Skin of body (tissue), 2 donors: Measurements from ENCODE around the gene RASGRF1. TPM values are rescaled to one million over a fixed set of nuclear protein-coding genes. Genes with fewer than 3 reads are reported as not detected.
"Not testable (repeated sequence)": the region's sequence is repeated elsewhere in the genome, so short reads cannot be mapped to it uniquely, and the experiment has no call there.

Experiments
- DNase-seq: peaks from one replicate; lab custom pipeline; 2025; lab: John Stamatoyannopoulos, UW
- total RNA-seq: library from RNA; depleted of rRNA; stranded (reverse); fragments of >200 nt; gene quantifications from one replicate; pipeline ENCODE4 v1.2.3, GENCODE V29; 2014

The RASGRF1 gene
- total RNA-seq, 1 donor from 2014 or later = 0.30 TPM

DNA sequence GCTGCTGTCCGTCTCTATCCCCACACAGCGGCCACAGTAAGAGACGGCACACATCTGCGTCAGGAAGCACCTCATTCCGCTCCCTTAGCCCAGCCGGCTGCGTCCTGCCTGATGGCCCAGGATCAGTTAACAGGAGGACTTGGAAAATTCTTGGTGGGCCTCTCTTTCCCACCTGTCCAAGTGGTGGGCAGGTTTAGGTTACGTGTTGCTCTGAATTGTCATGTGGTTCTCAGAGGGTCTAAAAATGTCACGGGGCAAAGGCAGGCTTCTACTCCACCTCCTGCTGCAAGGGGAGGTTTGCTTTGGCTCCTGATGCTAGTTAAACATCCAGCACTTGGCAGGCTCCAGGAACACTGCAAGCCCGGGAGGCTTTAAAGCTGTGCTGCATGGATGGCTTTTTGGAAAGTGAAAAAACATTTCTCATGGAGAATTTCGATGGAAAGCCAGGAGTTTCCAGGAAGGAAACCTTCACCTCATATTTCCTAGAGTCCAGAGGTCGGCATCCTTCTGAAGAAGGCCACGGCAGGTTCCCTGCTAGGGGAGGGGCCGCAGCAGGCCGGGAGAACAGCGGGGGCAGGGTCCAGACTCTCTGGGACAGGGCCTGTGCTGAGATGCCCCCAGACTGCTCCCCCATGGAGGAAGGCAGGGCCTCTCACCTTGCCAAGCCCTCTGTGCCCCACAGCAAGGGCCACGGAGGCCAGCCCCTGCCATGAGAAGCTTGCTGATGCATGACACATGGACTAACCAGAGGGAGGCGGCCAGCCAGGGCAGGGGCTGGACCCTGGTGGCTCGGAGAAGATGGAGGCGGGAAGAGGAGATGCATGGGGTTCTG is 156.5 kb downstream of the RASGRF1 start:
- DNase-seq = peak; percentile 69

- DNase-seq = no peak
Measured at GRCh38 chr15:78933187-78933822, 157.3 kb downstream of the RASGRF1 start.

DNA sequence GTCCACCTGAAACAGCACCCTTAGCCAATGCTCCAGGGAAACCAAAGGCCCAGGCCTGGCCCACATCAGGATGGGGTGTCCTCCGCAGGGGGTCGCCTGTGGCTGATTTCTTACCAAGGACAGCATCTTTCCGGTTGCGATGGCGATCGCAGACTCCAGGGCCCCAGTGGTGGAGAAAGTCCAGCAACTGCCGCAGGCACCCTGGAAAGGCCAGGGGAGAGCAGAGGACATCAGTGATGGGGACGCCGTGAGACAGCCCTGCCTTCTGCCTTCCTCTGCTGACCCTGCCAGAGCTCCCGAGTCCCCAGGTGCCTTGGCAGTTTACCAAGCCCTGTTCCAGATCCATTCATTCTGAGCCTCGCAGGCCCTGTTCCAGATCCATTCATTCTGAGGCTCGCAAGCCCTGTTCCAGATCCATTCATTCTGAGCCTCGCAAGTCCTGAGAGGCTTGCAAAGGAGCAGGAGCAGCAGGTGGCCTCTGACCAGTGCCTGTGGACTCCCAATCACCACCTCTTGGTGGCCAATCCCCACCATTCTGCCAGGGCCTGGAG is 158.2 kb downstream of the RASGRF1 start:
- DNase-seq = no peak

GRCh38 chr15:78931439-78932257 is 158.9 kb downstream of the RASGRF1 start:
- no peak for DNase-seq

DNA sequence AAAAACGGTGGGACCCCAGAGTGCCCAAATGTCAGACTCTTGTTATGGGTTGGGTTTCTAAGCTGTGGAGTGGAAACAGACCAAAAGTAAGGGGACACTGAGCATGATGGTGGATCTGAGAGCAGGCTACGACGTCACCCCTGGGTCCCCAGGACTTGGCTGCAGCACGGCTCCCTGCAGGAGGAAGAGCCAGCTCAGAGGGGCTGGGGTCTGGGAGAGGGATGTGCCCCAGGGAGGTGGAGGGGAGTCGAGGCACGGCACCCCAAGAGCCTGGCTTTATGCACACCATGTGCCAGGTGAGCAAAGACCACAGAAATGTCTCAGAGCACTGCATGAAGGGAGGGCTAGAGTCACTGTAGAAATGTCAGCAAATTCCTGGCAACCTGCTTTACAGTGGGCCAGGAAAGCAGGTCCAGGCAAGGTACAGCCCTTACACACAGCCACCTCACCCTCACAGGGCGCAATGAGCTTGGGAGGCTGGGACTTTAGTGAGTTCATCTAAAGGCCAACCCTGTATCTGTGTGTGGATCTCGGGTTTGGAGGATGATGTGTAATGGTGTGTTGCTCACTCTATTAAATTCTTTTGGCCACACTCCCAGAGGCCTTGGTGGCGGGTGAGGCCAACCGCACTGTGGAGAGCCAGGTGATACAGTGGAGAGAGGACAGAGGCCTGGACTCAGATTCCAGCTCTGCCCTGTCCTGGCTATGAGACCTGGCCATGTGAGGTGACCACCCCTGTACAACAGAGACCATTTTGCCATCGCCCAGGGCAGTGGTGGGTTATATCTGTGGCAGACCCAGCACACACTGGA is 159.8 kb downstream of the RASGRF1 start:
- DNase-seq = no peak

- no peak for DNase-seq
Measured at GRCh38 chr15:78929536-78930264, 160.9 kb downstream of the RASGRF1 start.

- no peak for DNase-seq
Measured at GRCh38 chr15:78928616-78929093, 161.9 kb downstream of the RASGRF1 start.

DNA sequence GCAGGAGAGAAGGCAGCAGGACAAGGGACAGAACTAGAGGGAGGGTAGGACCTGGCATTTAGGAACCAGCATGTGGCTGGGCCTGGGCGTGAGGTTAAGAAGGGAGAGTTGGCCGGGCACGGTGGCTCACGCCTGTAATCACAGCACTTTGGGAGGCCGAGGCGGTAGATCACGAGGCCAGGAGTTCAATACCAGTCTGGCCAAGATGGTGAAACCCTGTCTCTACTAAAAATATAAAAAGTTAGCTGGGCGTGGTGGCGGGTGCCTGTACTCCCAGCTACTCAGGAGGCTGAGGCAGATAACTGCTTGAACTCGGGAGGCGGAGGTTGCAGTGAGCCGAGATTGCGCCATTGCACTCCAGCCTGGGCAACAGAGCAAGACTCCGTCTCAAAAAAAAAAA is 162.4 kb downstream of the RASGRF1 start:
- not testable (repeated sequence) for DNase-seq

DNA sequence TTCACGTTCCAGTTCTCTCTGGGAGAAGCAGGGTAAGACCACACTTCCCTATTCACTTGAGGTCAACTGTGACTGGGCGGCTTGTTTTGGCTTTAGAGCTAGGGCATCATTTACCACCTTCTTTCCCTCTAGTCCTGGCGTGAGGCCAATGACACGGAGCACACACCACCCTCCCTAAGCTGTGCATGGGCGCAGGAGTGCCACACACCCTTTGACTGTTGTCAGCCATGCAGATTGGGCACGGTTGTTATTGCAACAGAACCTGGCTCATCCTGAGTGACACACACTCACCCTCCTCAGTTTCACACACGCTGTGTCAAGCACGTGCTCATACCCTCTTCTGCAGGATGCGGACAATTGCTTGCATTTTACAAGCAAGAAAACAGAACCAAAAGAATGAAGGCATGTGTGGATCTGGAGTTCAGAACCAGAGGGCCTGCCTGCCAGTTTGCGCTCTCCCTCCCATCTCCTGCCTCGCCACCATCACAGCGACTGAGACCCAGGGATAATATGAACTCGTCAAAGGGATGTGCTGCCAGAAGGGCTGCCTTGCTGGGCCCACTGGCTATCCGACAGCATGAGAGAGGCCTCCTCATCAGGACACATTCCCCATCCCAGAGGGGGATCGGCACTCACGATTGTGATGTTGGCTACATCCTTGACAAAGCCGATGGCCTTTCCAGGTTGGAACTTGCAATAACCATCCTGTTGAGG is 163.3 kb downstream of the RASGRF1 start:
- DNase-seq = no peak

DNA sequence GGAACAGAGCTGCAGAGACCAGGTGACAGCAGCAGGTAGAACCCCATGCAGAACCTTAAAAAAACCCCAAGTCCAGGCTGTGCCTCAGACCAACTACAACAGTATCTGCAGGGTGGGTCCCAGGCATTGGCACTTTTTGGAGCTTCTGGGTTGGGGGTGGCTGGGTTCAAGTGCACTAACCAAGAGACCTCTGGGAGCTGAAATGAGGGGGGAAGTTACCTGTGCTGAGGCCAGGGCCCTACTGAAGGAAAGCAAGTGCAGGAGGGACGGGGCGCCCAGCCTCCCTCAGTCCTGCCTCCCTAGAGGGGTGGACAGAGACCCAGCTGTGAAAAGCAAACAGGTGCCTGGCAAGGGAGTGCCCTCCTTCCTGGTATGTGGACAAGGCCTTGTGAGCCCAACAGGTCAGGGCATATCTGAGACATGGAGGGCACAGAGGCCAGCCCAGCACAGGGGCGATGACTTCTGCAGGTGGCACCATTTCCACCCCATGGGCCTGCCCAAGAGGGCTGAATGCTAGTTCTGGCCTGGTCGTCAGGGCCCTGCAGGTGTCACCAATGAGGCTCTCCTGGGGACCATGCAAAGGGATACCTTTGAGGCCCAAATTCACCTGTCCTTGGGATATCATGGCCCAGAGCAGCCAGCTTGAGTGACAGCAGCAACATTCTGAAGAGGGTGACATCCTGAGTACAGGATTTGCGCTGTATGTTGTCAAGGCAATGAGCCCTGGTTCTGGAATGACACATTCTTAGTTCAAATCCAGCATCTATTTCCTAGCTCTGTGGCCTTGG is 164.4 kb downstream of the RASGRF1 start:
- no peak for DNase-seq

DNA sequence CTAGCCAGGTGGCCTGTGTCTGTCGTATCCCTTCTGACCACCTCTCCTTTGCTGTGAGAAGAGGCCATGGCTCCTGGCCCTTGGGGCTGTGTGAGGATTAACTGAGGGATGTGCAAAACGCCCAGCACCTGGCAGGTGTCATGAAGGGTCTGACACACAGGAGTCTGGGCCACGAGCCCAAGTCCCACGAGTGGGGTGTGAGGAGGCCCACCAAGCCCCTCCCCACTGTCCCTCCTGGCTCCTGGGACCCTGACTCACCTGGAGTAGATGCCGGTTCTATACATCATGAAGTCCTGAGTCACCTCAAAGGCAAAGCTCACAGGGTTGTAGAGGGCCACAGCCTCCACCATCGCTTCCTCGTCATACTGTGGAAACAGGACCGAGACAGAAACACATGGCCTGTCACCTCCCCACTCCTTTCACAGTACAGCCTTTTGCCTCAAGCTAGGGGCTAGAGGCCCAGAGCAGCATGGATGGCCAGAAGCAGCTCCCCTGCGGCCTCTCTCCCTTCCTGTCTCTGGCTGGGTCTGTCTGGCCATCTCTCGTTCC is 165.4 kb downstream of the RASGRF1 start:
- no peak for DNase-seq

- DNase-seq = no peak
Measured at GRCh38 chr15:78923480-78924360, 166.9 kb downstream of the RASGRF1 start.

- no peak for DNase-seq
Measured at GRCh38 chr15:78923015-78923414, 167.6 kb downstream of the RASGRF1 start.

GRCh38 chr15:78922527-78922926 is 168.1 kb downstream of the RASGRF1 start:
- peak; percentile 56 for DNase-seq

- no peak for DNase-seq
Measured at GRCh38 chr15:78921940-78922339, 168.6 kb downstream of the RASGRF1 start.

GRCh38 chr15:78921517-78921916 is 169.1 kb downstream of the RASGRF1 start:
- no peak for DNase-seq

DNA sequence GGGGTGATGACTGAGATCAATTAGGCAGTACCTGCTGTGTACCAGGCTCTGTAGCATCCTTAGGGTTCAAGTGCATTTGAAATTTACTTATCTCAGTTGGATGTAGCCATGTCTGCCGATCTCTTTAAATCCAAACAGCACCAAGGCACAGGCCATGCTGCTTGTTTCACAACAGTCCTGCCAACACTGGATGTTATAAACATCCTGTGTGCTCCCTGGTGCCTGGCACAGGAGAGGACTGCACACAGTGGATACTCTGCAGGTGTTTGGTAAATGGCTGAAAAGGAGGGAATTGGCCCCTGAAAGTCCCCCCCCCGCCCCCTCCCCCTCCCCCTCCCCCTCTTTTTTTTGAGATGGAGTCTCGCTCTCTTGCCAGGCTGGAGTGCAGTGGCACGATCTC is 172.7 kb downstream of the RASGRF1 start:
- DNase-seq = no peak
